IPS-NIHi7 (cell line): ENCODE data around the gene POP7.
"Not testable (repeated sequence)": the region's sequence is repeated elsewhere in the genome, so short reads cannot be mapped to it uniquely, and the experiment has no call there.

Source experiments
- DNase-seq: peaks from one replicate; pipeline ENCODE4 v3.0.0; 2012; ENCODE audit warnings: mixed read lengths; ENCODE audit errors: extremely low spot score

The POP7 gene

DNA sequence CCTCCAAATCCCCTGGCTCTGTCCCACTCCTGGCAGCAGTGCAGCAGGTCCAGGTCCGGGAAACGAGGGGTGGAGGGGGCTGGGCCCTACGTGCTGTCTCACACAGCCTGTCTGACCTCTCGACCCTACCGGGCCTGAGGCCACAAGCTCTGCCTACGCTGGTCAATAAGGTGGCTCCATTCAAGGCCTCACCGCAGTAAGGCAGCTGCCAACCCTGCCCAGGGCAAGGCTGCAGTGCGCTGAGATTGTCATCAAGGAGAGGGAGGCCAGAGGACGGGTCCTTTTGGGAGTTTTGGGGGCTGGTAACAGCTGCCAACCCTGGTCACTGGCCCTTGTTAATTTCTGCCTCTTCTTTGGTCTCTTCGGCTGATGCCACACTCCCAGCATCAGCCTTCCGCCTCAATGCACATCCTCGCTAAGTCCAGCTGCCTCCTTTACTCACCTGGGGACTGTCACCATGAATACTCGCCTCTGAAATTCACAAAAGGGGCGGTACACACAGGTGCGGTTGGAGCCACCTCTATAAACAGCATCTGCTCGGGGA lies 17.9 kb downstream of the POP7 start:
- DNase-seq: no peak

DNA sequence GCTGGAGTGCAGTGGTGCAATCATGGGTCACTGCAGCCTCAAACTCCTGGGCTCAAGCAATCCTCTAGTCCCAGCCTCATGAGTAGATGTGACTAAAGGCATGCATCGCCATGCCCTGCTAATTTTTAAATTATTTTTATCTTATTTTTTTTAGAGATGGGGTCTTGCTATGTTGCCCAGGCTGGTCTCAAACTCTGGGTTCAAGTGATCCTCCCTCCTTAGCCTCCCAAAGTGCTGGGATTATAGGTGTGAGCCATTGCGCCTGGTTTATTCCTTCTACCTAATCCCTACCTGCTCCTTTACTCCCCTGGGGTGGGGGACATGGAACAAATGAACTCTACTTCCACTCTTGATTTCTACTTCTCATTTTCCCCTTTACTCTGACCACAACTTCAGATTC lies 18.4 kb downstream of the POP7 start:
- not testable (repeated sequence) for DNase-seq

DNA sequence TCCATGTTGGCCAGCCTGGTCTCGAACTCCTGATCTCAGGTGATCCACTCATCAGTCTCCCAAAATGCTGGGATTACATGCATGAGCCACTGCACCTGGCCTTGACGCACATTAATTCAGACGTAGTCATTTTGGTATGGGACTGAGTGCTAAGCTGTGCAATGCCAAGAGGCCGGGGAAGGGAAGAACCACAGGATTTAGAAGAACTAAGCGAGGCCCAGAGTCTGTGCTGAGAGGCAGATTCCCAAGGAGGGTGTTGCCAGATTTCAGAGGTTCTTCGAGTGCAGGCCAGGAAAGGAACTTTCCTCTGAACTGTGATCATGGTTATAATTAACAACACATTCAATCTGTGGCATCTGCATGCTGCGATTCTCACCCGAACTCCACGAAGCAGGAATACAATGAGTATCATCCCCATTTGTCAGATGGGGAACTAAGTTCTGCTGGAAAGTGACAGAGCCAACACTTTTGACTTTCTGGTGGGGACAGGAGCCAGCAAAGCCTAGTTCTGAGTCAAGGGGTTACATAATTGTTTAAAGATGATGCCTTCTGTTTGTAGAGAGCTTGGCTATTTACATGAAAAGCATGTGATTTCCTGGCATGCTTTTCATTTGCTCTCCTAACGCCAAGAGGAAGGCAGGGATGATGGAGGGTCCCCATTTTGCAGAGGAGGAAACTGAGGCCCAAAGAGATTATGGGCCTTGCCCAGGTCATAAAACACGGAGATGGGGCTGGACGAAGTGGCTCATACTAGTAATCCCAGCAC lies 21.3 kb downstream of the POP7 start:
- DNase-seq: no peak

DNA sequence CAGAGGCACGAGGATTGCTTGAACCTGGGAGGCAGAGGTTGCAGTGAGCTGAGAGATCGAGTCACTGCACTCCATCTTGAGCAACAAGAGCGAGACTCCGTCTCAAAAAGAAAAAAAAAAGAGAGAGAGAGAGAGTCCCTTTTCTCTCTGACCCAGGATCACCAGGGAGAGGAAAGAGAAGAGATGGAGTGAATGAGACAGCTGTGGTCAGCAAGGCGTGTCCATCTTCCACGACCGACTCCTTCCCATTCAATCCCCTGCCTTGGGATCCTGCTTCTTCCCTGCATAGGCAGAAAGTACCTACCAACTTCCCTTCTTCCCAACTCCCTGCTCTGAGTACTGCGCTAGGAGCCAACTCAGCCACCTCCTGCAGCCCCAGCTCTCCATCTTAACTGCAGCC lies 22.3 kb downstream of the POP7 start:
- no peak for DNase-seq

DNA sequence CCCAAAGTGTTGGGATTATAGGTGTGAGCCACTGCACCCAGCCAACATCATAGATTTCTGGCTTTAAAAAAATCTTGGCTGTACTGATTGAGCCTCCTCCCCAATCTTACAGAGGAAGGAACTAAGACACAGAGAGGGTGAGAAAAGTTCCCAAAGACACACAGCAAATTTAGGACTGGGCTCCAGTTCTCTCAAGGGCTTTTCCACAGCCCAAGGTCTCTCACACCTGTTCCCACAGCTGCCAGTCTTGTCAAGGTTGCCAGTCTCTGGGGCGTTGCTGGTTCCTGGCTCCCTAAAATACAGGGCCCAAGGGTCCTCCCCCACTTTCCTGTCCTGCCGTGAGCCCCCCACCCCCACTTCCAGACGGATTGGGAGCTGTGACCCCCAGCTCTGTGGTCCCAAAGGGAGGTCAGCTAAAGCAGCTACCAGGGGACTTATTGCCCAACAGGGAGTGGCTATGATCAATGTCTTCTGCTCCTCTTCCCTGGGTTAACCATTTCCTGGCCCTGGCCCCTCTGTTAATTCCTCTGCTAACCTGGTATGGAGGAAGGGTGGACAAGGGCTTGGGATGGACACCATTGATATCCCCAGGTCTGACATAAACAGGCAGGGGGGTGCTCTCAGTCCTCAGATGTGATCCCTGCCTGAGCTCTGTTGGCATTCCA lies 24.3 kb downstream of the POP7 start:
- DNase-seq: no peak

DNA sequence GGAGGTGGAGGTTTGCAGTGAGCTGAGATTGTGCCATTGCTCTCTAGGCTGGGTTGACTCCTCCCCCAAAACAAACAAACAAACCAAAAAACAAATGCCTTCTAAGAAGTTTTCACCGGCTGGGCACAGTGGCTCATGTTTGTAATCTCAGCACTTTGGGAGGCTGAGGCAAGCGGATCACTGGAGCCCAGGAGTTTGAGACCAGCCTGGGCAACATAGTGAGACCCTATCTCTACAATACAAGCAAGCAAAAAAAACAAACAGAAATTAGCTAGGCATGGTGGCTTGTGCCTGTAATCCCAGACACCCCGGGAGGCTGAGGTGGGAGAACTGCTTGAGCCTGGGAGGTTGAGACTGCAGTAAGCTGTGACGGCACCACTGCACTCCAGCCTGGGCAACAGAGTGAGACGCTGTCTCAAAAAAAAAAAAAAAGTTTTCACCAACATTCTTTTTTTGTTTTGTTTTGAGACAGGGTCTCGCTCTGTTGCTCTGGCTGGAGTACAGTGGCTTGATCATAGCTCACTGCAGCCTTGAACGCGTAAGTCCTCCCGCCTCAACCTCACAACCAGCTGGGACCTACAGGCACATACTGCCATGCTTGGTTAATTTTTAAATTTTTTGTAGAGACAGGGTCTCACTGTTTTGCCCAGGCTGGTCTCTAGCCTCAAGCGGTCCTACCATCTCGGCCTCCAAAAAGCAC lies 26.2 kb downstream of the POP7 start:
- DNase-seq: no peak

DNA sequence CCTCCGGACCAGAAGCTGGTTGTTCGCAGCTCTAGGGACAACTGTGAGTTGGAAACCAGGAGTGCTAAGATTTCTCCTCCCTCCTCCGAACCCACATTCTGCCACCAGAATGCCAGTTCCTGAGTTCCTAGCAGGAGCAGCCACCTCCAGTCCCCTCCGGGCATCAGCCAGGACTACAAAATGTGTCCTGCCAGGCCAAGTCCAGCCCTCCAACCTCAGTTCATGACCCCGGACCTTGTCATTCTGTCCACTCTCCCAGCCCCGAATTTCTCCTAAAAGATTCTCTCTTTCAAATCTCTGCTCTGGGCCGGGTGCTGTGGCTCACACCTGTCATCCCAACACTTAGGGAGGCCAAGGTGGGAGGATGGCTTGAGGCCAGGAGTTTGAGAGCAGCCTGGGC lies 29.8 kb downstream of the POP7 start:
- no peak for DNase-seq

DNA sequence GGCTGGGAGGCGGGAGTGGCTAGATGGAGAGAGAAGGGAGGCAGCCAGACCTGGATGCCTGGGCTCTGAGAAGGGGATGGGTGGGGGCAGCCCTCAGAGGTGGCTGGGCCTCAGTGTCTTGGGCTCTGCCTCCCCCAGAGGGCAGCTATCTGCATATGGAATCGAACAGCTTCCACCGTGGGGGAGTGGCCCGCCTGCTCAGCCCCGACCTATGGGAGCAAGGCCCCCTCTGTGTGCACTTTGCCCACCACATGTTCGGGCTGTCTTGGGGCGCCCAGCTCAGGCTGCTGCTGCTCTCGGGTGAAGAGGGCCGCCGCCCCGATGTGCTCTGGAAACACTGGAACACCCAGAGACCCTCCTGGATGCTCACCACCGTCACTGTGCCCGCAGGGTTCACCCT lies 30.8 kb downstream of the POP7 start:
- no peak for DNase-seq

DNA sequence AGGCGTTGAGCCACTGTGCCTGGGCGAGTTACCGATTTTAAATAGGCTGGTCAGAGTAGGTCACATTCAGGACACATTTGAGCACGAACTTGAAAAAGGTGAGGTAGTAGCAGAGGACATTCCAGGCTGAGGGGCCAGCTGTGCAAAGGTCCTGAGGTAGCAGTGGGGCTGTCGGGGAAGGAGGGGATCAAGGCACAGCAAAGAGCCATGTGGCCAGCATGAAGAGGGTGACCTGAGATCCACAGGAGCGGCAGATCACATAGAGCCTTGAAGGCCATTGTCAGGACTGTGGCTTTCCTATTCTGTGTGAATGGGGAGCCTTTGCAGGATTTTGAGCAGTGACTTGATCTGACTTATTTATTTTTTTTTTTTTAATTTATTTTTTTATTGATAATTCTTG lies 34.0 kb downstream of the POP7 start:
- no peak for DNase-seq

DNA sequence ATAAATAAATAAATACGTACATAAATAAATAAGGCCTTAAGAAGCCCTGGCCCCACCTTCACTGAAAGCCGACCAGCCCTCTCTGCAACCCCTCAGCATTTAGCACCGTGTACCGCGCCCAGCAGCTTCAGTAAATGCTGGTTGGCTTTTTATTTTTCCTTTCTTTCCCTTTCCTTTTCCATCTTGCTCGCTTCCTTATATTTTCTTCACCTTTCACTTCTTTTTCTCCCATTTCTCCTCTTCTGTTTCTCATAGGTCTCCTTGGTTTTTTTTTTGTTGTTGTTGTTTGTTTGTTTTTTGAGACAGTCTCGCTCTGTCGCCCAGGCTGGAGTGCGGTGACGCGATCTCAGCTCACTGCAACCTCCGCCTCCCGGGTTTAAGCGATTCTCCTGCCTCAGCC lies 38.7 kb downstream of the POP7 start:
- no peak for DNase-seq

DNA sequence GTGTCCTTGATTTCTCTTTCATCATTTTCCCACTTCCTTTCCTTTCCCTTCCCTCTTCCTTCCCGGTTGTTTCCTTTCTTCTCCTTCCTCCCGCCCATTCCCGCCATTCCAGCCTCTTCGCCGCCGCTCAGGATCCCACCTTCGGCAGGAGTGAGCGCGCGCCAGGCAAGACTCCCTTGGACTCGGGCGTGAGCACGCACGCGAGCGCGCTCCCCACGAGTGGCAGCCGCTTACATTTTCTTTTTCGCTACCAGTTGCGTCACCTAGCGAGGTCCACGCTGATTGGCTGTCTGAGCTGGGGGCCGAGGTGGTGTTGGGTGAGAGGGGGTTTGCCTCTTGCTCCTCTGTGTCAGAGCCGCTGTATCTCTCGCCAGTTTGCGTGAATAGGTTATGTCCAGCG lies 39.3 kb downstream of the POP7 start:
- peak; percentile 66 for DNase-seq

DNA sequence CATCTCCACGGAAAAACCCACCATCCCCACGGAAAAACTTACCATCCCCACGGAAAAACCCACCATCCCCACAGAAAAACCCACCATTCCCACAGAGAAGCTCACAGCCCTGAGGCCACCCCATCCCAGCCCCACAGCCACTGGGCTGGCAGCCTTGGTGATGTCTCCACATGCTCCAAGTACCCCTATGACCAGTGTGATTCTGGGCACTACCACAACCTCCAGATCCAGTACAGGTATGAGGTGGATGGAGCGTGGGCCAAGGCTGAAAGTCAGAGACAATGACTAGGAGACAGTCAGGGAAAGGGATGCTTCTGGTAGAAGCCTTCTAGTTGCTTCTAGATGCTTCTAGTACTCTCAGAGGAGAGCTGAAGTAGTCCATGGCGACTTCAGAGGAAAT lies 47.1 kb downstream of the POP7 start:
- DNase-seq: no peak

DNA sequence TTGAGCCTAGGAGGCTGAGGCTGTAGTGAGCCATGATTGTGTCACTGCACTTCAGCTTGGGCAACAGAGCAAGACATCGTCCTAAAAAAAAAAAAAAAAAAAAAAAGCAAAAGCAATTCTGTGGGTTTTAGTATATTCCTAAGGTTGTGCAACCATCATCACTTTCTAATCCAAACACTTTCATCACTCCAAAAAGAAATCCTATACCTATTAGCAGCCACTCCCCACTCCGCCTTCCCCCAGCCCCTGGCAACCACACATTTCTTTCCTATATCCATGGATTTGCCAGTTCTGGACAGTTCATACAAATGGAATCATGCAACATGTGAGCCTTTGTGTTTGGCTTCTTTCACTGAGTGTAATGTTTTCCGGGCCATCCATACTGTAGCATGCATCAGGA lies 47.8 kb downstream of the POP7 start:
- no peak for DNase-seq
